ENCODE data around the gene PPP2R5E. TPM values are rescaled to one million over a fixed set of nuclear protein-coding genes. Genes with fewer than 3 reads are reported as not detected.

PPP2R5E gene
- total RNA-seq, 1 donor from 2014 or later = 5.7 TPM

GRCh38 chr14:63564318-63564717, 21.1 kb upstream of the PPP2R5E start:
- Histone ChIP-seq H3K9me3 (no peaks in the 10 kb centered on the region), H3K4me3 (no peak overlapping the region), H3K4me1 (no peaks in the 10 kb centered on the region), H3K36me3 (no peaks in the 10 kb centered on the region), H3K27ac (no peak overlapping the region), H3K27me3 (no peaks in the 10 kb centered on the region)
- peak in 1 of 2 donors; percentile 59 for DNase-seq (ENCODE audit: low spot score in 2 of 2)
- no peak for TF ChIP-seq CTCF (IDR thresholded peaks at IDR 0.05)
- intact Hi-C loops (cut with DNase I) = no loop called here

- TF ChIP-seq CTCF (IDR thresholded peaks at IDR 0.05) = no peak
- intact Hi-C loops (cut with DNase I) = no loop called here
- H3K27ac ChIP-seq = no peak overlapping the region
- H3K36me3 ChIP-seq = no peaks in the 10 kb centered on the region
- no peaks in the 10 kb centered on the region for H3K9me3 ChIP-seq
- no peak for DNase-seq (ENCODE audit: low spot score in 2 of 2)
- no peak overlapping the region for H3K4me3 ChIP-seq
- no peaks in the 10 kb centered on the region for H3K4me1 ChIP-seq
- no peaks in the 10 kb centered on the region for H3K27me3 ChIP-seq
These were observed 20.3 kb upstream of the PPP2R5E start for GRCh38 chr14:63563370-63564026.

- TF ChIP-seq CTCF (IDR thresholded peaks at IDR 0.05) = no peak
- H3K27ac ChIP-seq = no peak overlapping the region
- no peaks in the 10 kb centered on the region for H3K9me3 ChIP-seq
- no peaks in the 10 kb centered on the region for H3K36me3 ChIP-seq
- H3K4me3 ChIP-seq = no peak overlapping the region
- no peaks in the 10 kb centered on the region for H3K27me3 ChIP-seq
- no peaks in the 10 kb centered on the region for H3K4me1 ChIP-seq
- no peak for DNase-seq (ENCODE audit: low spot score in 2 of 2)
- intact Hi-C loops (cut with DNase I) = no loop called here
These were observed 19.2 kb upstream of the PPP2R5E start for GRCh38 chr14:63562405-63562804.

GRCh38 chr14:63555572-63555971, 12.4 kb upstream of the PPP2R5E start:
- no peak overlapping the region for H3K27ac ChIP-seq
- no peak for DNase-seq (ENCODE audit: low spot score in 2 of 2)
- no peaks in the 10 kb centered on the region for H3K36me3 ChIP-seq
- TF ChIP-seq CTCF (IDR thresholded peaks at IDR 0.05) = no peak
- no peaks in the 10 kb centered on the region for H3K27me3 ChIP-seq
- no peaks in the 10 kb centered on the region for H3K9me3 ChIP-seq
- intact Hi-C loops (cut with DNase I) = no loop called here
- no peaks in the 10 kb centered on the region for H3K4me1 ChIP-seq
- no peak overlapping the region for H3K4me3 ChIP-seq

- no peak for DNase-seq (ENCODE audit: low spot score in 2 of 2)
- intact Hi-C loops (cut with DNase I) = no loop called here
These were observed 8.2 kb upstream of the PPP2R5E start for GRCh38 chr14:63551332-63551731.

More at GRCh38 chr14:63551332-63551731, 8.2 kb upstream of the PPP2R5E start:
- no peaks in the 10 kb centered on the region for H3K4me1 ChIP-seq
- no peaks in the 10 kb centered on the region for H3K36me3 ChIP-seq
- H3K4me3 ChIP-seq = no peak overlapping the region
- H3K27me3 ChIP-seq = no peaks in the 10 kb centered on the region
- H3K27ac ChIP-seq = no peak overlapping the region
- no peak for TF ChIP-seq CTCF (IDR thresholded peaks at IDR 0.05)
- H3K9me3 ChIP-seq = no peaks in the 10 kb centered on the region

Data from ascending aorta (tissue), 2 donors.